GM12892 (cell line): Measurements from ENCODE around the gene NCBP2.

Experiments
- POLR2A ChIP-seq: IDR thresholded peaks from 2 replicates; pipeline ENCODE4 v1.6.1; 2011; ENCODE audit warnings: low read depth, low read length, control low read depth
- POLR2AphosphoS5 ChIP-seq: IDR thresholded peaks from 2 replicates; pipeline ENCODE4 v1.6.1; 2011; ENCODE audit warnings: low read depth, low read length, control low read depth
- TAF1 ChIP-seq: IDR thresholded peaks from 2 replicates; pipeline ENCODE4 v1.6.1; 2011; ENCODE audit warnings: low read depth, mild to moderate bottlenecking, control low read depth, low read length, borderline replicate concordance

DNA sequence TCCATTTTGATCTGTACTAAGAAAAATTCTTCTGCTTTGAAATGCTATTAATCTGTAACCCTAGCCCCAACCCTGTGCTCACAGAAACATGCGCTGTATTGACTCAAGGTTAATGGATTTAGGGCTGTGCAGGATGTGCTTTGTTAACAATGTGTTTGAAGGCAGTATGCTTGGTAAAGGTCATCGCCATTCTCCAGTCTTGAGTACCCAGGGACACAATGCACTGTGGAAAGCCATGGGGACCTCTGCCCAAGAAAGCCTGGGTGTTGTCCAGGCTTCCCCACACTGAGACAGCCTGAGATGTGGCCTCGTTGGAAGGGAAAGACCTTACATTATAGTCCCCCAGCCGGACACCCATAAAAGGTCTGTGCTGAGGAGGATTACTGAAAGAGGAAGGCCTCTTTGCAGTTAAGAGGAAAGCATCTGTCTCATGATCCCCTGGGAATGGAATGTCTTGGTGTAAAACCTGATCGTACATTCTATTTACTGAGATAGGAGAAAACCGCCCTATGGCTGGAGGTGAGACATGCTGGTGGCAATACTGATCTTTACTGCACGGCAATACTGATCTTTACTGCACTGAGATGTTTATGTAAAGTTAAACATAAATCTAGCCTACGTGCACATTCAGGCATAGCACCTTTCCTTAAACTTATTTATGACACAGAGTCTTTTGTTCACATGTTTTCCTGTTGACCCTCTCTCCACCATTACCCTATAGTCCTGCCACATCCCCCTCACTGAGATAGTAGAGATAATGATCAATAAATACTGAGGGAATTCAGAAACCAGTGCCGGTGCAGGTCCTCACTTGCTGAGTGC is 20.0 kb upstream of the NCBP2 start:
- TF ChIP-seq POLR2A (no peak), POLR2AphosphoS5 (no peak), TAF1 (no peak)
